DND-41 (cell line): ENCODE measurements around the gene ASPSCR1.

Experiments used
- CTCF ChIP-seq: IDR thresholded peaks from 2 replicates; pipeline ENCODE4 v1.5.1; 2012; ENCODE audit warnings: borderline replicate concordance, low read length, moderate library complexity, mild to moderate bottlenecking; ENCODE audit not compliant: poor library complexity, severe bottlenecking; ENCODE audit errors: extremely low read depth
- EZH2 ChIP-seq: IDR thresholded peaks from 3 replicates; pipeline ENCODE4 v1.6.1; 2012; ENCODE audit warnings: borderline replicate concordance, low read depth, mild to moderate bottlenecking, moderate library complexity, low read length, inconsistent platforms; ENCODE audit not compliant: severe bottlenecking

DNA sequence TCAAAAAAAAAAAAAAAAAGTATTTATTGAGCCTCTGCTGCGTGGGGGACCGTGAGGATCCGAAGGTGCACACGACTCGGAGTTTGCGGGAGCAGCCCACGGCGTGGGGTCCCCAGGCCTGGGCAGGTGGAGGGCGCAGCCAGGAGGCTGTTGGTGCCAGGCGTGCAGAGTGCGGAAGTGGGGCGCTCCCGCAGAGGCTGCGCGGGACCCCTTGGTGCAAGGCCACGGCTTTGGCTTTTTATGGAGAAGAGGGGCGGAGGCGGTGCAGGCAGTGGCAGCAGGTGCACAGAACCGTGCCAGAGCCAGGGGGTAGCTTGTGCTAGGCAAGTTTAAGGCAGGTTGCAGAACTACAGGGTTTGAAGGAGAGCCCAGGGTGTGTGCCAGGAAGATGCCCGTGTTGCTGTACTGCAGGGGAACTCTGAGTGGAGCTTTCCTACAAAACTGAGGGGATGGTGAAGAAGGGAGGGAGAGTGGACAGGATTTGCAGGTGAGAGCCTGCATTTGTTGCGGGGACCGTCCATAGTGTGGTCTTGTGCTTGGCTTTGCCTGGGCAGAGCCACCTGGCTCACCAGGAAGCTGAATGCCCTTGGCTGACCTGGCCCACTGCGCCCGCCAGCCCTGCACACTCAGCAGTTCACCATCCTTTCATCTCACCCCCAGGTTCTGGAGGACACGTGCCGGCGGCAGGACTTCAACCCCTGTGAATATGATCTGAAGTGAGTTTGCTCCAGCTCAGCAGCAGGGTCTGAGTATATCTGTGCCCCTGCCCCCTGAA is 1.3 kb downstream of the ASPSCR1 start:
- no peak for TF ChIP-seq CTCF
- TF ChIP-seq EZH2: no peak
